HG02943 (cell line): ENCODE measurements around the gene ENTPD6.
"Not testable (repeated sequence)": the region's sequence is repeated elsewhere in the genome, so short reads cannot be mapped to it uniquely, and the experiment has no call there.

Experiments used
- ATAC-seq: cut with Tn5 transposase; IDR thresholded peaks from one replicate; pipeline ENCODE4 v1.9.1; 2021; ENCODE audit warnings: mild to moderate bottlenecking, low read depth, moderate library complexity; ENCODE audit not compliant: unreplicated experiment

The ENTPD6 gene

DNA sequence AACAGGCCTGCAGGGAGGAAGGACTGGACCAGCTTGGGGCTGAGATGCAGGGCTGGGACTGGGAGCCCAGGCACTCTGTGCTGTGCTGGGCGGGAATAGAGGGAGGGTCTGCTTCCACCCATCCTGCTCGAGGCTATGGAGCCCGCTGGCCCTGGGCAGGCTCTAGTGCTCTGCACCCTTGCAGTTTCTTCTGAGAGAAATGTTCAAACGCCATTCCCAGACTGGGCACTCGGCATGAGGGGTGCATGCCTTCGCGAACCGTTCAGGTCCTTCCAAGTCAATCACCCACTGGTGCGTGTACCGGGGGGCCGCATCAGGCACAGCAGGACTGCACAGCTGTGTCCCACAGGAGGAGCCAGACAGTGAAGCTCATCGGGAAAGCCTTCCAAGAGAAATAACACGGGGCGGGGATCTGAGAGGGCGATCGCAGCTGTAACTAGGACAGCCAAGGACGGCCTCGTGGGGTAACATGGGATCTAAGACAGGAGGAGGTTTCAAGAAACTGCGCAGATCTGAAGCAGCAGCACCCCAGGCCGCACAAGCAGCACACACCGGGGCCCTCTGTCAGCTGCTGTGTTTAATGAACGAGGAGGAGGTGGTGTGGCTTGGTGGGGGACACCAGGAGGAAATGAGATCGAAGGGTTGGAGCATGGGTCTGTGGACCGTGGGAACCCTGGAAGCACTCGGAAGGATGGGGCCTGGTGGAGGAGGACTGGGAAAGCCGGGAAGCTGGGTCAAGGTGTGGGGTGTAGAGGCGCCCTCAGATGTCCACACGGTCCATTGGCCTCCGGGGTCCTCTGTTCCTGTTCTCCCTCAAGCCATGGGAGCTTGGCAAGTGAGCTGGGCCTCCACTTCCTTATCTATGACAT, 26.3 kb downstream of the ENTPD6 start:
- ATAC-seq, result no peak

- no peak for ATAC-seq
Measured at GRCh38 chr20:25222461-25223178, 27.1 kb downstream of the ENTPD6 start.

- no peak for ATAC-seq
Measured at GRCh38 chr20:25223179-25223661, 27.7 kb downstream of the ENTPD6 start.

GRCh38 chr20:25223765-25224720, 28.5 kb downstream of the ENTPD6 start:
- ATAC-seq, result no peak

DNA sequence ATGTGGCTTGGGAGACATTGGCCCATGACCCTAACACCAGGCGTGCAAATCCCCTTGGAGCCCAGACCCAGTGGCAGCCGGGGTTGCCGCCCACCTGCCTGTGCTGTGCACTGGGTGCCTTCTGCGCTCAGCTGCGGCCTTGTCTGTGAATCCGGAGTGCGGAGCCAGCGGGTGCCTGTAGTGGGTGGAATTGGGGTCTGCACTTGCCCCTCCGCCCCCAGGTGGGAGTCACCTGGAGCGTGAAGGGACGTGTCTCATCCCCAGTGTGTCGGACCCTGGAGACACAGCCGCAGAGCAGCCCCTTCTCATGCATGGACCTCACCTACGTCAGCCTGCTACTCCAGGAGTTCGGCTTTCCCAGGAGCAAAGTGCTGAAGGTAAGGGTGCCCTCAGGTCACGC, 29.4 kb downstream of the ENTPD6 start:
- no peak for ATAC-seq

DNA sequence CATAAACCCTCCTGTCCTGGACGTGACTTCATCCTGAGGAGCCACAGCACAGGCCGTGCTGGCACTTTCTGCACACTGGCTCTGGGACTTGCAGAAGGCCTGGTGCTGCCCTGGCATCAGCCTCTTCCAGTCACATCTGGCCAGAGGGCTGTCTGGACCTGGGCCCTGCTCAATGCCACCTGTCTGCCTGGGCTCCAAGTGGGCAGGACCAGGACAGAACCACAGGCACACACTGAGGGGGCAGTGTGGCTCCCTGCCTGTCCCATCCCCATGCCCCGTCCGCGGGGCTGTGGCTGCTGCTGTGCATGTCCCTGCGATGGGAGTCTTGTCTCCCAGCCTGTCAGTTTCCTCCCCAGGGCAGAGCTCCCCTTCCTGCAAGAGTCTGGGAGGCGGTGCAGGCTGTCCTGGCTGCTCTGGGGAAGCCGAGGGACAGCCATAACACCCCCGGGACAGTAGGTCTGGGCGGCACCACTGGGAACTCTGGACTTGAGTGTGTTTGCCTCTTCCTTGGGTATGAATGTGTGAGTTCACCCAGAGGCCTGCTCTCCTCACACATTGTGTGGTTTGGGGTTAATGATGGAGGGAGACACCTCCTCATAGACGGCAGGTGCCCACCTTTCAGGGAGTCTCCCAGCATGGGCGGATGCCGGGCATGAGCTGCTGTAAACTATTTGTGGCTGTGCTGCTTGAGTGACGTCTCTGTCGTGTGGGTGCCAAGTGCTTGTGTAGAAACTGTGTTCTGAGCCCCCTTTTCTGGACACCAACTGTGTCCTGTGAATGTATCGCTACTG, 30.3 kb downstream of the ENTPD6 start:
- no peak for ATAC-seq

DNA sequence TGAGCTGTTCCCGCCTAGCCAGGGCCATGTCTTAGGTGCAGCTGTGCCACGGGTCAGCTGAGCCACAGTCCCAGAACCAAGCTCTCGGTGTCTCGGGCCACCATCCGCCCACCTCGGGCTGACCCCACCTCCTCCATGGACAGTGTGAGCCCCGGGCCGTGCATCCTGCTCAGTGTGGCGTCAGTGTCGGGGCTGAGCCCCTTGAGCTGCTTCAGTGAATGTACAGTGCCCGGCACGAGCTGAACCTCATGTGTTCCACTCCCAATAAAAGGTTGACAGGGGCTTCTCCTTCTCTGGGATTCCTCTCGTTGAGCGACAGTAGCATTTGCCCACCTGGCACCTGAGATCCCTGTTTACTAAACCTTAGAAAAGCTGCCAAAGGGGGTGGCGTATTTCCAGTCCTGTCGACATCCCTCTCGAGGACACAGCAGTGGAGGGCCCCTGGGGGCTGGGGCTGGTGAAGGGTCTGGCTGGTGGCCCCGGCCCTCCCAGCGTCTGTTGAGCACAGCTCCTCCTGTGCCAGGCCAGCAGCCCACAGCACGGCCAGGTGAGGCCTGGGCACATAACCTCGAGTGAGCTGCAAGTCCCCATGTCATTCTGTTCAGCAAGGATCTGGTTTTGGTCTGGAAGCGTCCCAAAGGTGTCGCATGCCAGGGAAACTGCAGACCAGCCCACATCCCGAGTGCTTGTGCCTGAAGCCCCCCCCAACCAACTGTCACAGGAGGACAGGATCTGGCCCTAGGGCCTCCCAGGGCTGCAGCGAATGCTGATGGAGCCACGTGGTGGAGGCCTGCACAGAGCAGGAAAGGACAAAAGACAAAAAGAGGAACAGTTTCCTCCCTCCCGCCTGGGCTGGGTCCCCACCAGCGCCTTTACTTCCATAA, 31.2 kb downstream of the ENTPD6 start:
- ATAC-seq, result no peak

- no peak for ATAC-seq
Measured at GRCh38 chr20:25227317-25227831, 31.9 kb downstream of the ENTPD6 start.

GRCh38 chr20:25229486-25230165, 34.1 kb downstream of the ENTPD6 start:
- peak; percentile 14 for ATAC-seq

DNA sequence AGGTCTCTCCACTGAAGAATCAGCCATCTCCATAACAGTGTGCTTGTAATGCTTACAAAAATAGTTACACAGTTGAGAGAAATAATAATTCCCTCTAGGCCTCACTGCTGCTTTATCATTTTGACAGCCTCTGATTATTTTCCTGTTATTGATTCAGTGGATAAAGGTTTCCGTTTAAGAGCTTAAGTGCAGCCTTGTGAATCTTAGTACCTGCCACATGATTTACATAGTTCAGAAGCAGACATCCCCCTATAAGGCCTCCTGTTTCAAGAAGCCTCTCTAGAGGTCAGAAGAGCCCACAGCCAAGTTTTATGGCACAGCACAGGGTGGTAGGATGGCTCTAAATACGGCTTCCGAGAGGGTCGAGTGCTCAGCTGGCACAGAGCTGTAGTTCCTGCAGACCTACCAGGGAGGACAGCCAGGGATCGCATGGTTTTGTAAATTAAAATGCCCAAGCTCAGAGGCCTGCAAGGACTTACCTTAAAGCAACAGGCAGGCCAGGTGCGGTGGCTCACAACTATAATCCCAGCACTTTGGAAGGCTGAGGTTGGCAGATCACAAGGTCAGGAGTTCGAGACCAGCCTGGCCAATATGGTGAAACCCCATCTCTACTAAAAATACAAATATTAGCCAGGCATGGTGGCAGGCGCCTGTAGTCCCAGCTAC, 34.8 kb downstream of the ENTPD6 start:
- ATAC-seq, result peak; percentile 82

GRCh38 chr20:25233016-25233772, 37.7 kb downstream of the ENTPD6 start:
- no peak for ATAC-seq

DNA sequence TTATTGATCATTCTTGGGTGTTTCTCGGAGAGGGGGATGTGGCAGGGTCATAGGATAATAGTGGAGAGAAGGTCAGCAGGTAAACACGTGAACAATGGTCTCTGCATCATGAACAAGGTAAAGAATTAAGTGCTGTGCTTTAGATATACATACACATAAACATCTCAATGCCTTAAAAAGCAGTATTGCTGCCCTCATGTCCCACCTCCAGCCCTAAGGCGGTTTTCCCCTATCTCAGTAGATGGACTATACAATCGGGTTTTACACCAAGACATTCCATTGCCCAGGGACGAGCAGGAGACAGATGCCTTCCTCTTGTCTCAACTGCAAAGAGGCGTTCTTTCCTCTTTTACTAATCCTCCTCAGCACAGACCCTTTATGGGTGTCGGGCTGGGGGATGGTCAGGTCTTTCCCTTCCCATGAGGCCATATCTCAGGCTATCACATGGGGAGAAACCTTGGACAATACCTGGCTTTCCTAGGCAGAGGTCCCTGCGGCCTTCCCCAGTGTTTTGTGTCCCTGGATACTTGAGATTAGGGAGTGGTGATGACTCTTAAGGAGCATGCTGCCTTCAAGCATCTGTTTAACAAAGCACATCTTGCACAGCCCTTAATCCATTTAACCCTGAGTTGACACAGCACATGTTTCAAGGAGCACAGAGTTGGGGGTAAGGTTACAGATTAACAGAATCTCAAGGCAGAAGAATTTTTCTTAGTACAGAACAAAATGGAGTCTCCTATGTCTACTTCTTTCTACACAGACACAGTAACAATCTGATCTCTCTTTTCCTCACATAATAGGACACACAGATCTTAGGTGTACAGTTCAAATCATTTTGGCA, 38.7 kb downstream of the ENTPD6 start:
- not testable (repeated sequence) for ATAC-seq

DNA sequence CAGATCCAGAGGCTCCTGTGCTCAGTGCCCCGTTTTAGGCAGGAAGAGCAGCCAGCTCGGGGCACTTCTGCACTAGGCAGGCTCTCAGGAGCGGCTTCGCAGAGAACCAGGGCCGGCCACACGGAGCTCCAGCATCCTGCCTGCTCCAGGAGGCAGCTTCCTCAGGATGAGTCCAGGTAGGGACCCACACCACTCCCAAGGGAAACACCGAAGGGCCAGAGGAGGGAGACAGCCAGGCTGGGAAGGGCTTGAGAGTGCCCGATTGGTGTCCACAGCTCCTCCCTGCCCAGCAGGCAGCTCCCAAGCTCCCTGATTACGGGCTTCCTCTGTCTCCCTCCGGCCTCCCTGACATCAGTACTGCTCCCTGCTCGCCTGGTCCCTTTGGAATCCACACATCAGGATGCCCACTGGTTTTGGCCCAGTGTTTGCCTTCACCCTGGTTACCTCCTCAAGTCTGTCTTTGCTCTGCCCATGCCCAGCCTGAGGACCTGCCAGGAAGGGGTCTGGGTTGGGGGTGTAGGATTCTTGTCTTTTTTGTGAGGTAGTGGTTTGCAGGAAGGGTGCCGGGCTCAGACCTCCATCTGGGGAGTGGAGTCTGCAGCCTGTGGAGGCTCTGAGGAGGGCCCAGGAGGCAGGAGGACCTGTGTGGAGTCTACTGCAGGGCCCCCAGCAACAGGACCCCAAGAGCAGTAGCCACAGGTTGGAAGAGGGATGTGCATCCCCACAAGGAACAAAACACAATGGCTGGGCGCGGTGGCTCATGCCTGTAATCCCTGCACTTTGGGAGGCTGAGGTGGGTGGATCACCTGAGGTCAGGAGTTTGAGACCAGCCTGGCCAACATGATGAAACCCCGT, 41.2 kb downstream of the ENTPD6 start:
- ATAC-seq, result no peak

DNA sequence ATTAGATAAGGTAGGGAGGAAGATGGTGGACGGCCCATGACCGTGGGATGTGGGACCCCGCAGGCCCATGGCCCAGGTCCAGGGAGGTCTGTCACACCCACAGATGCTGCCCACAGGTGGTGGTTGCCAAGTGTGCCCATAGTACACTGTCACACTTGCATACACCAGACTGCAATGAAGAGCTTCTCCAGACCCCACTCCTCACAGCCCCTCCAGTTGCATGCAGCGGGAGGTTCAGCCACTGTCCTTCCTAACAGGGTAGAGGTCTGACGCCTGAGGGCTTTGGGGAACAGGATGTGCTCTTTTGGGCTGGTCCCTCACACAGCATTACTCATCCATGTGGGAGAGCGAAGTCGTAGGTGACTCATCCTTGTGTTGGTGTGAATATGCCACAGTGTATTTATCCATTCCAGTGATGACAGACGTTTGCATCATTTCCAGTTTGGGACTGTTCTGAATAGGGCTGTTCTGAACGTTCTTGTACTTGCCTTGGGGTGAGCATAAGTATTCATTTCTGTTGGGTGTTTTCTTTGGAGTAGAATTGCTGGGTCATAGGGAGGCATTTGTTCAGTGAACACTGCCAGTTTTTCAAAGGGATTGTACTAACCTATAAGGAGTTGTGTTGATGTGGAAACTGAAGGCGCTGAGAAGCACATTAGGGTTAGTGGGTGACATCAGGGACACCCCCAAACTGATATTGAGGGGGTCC, 42.3 kb downstream of the ENTPD6 start:
- ATAC-seq, result no peak
